ENCODE results near the gene TMEM31. TPM values are rescaled to one million over a fixed set of nuclear protein-coding genes. Genes with fewer than 3 reads are reported as not detected.

TMEM31 gene
- total RNA-seq, 1 donor: not detected

DNA sequence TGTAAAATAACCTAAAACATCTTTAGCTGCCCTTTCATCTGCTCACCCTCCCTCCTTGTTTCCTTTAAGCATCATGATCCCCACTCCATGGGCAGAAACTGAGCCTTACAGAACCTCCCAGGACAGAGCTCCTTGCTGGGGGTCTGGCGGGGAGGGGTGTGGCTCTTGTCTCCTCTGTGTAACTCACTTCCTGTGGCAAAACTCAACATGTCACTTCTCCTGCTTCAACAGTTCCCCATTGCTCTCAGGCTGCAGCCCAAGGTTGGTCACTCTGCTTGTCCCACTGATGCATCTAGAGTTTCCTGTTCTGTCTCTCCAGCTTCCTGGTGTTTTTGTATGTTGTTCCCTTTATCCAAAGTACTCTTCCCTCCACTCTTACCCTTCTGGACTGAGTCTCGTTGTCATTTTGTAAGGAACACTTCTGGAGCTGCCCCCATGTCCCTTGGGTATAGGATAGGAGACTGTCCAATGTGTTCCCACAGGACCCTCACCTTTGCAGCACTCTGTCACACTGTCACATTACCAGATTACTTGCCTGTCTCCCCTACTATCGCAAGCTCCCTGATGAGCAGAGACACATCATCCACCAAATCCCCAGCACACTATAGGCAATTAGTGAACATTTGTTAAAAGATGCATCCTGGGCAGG, 19.6 kb downstream of the TMEM31 start:
- H3K79me2 ChIP-seq (ENCODE audit: insufficient read depth, low read length): no peaks in the 10 kb centered on the region
- H3K9me3 ChIP-seq (ENCODE audit: low read depth, low read length): no peaks in the 10 kb centered on the region
- no peak overlapping the region for H3K4me3 ChIP-seq (ENCODE audit: insufficient read depth, low read length)
- no peaks in the 10 kb centered on the region for H4K20me1 ChIP-seq (ENCODE audit: insufficient read depth, low read length)
- H3K36me3 ChIP-seq (ENCODE audit: insufficient read depth, low read length): no peaks in the 10 kb centered on the region
- peak overlapping the region; percentile 42 for H3K4me2 ChIP-seq (ENCODE audit: insufficient read depth, low read length)
- H2AFZ ChIP-seq (ENCODE audit: low read length): no peak overlapping the region
- no peak for DNase-seq (ENCODE audit: insufficient read length, low spot score, missing footprints)
- peaks cover 19% of the 10 kb centered on the region for H3K4me1 ChIP-seq (ENCODE audit: insufficient read depth, low read length)
- TF ChIP-seq, protein P1, sequence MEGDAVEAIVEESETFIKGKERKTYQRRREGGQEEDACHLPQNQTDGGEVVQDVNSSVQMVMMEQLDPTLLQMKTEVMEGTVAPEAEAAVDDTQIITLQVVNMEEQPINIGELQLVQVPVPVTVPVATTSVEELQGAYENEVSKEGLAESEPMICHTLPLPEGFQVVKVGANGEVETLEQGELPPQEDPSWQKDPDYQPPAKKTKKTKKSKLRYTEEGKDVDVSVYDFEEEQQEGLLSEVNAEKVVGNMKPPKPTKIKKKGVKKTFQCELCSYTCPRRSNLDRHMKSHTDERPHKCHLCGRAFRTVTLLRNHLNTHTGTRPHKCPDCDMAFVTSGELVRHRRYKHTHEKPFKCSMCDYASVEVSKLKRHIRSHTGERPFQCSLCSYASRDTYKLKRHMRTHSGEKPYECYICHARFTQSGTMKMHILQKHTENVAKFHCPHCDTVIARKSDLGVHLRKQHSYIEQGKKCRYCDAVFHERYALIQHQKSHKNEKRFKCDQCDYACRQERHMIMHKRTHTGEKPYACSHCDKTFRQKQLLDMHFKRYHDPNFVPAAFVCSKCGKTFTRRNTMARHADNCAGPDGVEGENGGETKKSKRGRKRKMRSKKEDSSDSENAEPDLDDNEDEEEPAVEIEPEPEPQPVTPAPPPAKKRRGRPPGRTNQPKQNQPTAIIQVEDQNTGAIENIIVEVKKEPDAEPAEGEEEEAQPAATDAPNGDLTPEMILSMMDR (IDR thresholded peaks at IDR 0.05; ENCODE audit: extremely low read depth, low read depth, low read length): no peak
- peaks cover 13% of the 10 kb centered on the region for H3K27me3 ChIP-seq (ENCODE audit: insufficient read depth, low read length)
- peak overlapping the region; percentile 93 for H3K27ac ChIP-seq (ENCODE audit: low read depth, low read length)

DNA sequence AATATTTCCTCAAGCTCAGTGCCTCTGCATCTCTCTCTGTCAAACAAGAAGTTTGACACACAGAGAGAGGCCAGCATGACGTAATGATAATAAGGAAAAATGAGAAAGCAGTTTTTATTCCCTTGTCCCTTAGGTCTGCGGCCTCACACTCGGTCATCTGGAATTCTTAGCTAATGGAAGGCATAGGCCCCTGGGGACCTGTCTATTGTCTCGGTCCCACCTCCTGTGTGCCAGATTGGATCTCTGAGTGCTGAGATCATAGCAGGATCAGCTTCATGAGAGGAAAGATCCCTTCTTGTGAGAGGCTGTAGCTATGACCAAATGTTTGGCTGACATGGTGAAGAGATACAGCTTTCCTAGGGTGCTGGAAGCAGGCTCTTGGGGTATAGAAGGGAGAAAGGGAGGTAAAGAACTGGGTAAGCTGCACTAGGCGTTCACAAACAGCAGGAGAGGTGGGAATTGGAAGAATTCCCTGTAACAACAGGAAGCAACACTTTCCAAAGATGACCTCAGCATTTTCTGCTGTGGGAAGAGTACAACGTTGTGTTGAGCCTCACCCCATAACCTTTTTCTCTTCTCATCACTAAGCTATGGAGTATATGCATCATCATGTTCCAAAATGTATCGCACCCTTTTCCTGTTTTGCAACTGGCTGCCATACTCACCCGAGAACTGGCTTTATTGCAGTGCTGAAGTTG, 20.2 kb downstream of the TMEM31 start:
- H3K27me3 ChIP-seq (ENCODE audit: insufficient read depth, low read length): peaks cover 9% of the 10 kb centered on the region
- peak; percentile 83 for DNase-seq (ENCODE audit: insufficient read length, low spot score, missing footprints)
- peak overlapping the region; percentile 6 for H2AFZ ChIP-seq (ENCODE audit: low read length)
- H3K79me2 ChIP-seq (ENCODE audit: insufficient read depth, low read length): no peaks in the 10 kb centered on the region
- H3K36me3 ChIP-seq (ENCODE audit: insufficient read depth, low read length): no peaks in the 10 kb centered on the region
- H3K4me3 ChIP-seq (ENCODE audit: insufficient read depth, low read length): no peak overlapping the region
- no peaks in the 10 kb centered on the region for H4K20me1 ChIP-seq (ENCODE audit: insufficient read depth, low read length)
- H3K4me2 ChIP-seq (ENCODE audit: insufficient read depth, low read length): peak overlapping the region; percentile 42
- peak overlapping the region; percentile 93 for H3K27ac ChIP-seq (ENCODE audit: low read depth, low read length)
- H3K9me3 ChIP-seq (ENCODE audit: low read depth, low read length): no peaks in the 10 kb centered on the region
- H3K4me1 ChIP-seq (ENCODE audit: insufficient read depth, low read length): peaks cover 19% of the 10 kb centered on the region
- TF ChIP-seq, protein P1 (IDR thresholded peaks at IDR 0.05; ENCODE audit: extremely low read depth, low read depth, low read length): no peak

DNA sequence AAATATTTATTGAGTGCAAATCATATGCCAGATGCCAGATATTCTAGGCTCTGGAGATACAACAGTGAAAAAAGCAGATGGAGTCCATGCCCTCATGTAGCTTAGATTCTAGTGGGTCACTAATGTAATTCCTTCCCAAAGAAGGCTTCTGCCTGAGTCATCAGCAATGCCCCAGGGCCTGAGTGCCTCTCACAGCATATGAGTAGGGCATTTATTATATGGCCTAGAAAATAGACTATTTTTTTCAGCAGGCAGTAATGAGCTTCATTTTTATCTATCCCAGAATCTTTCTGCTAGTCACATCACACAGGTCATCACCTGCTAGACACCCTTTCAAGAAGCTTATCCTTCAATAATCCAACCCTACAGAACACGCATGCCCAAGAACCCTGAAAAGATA, 22.3 kb downstream of the TMEM31 start:
- TF ChIP-seq, protein P1 (IDR thresholded peaks at IDR 0.05; ENCODE audit: extremely low read depth, low read depth, low read length): no peak
- H3K4me2 ChIP-seq (ENCODE audit: insufficient read depth, low read length): no peak overlapping the region
- H3K27ac ChIP-seq (ENCODE audit: low read depth, low read length): no peak overlapping the region
- no peak overlapping the region for H2AFZ ChIP-seq (ENCODE audit: low read length)
- H3K4me1 ChIP-seq (ENCODE audit: insufficient read depth, low read length): peaks cover 19% of the 10 kb centered on the region
- no peaks in the 10 kb centered on the region for H3K79me2 ChIP-seq (ENCODE audit: insufficient read depth, low read length)
- H3K4me3 ChIP-seq (ENCODE audit: insufficient read depth, low read length): no peak overlapping the region
- peaks cover 16% of the 10 kb centered on the region for H3K27me3 ChIP-seq (ENCODE audit: insufficient read depth, low read length)
- no peaks in the 10 kb centered on the region for H4K20me1 ChIP-seq (ENCODE audit: insufficient read depth, low read length)
- no peaks in the 10 kb centered on the region for H3K36me3 ChIP-seq (ENCODE audit: insufficient read depth, low read length)
- DNase-seq (ENCODE audit: insufficient read length, low spot score, missing footprints): no peak
- H3K9me3 ChIP-seq (ENCODE audit: low read depth, low read length): no peaks in the 10 kb centered on the region

DNA sequence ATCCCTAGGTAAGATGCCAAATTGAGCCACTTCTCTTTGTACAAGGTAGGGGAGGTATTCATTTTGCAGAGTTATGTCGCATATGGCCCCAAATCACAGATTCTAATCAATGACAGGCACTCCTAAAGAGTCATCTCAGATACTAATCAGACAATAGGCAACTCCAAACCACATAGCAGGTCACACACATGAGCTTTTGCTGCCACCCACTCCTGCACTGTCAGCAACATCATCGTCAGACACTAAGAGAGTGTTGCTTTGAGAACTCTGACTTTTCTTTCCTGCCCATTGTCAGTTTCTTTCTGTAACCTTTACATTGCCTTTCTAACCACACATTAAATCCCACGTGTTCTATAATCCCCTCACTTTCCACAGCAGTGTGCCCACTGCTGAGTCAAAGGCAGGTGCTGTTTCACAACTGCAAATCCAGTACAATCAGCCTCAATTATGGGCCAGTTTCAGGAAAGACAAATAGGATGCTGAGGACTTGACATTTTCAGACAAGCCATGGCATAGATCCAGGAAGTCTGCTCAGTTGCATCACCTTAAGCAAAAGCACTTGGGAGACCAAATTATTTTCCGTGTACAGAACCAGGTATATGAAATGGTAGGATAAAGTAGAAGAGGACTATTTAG, 23.5 kb downstream of the TMEM31 start:
- Histone ChIP-seq H3K27me3 (ENCODE audit: insufficient read depth, low read length) (peaks cover 16% of the 10 kb centered on the region), H2AFZ (ENCODE audit: low read length) (no peak overlapping the region), H3K4me3 (ENCODE audit: insufficient read depth, low read length) (no peak overlapping the region), H4K20me1 (ENCODE audit: insufficient read depth, low read length) (no peaks in the 10 kb centered on the region), H3K4me2 (ENCODE audit: insufficient read depth, low read length) (no peak overlapping the region), H3K79me2 (ENCODE audit: insufficient read depth, low read length) (no peaks in the 10 kb centered on the region), H3K27ac (ENCODE audit: low read depth, low read length) (no peak overlapping the region), H3K4me1 (ENCODE audit: insufficient read depth, low read length) (peaks cover 19% of the 10 kb centered on the region), H3K9me3 (ENCODE audit: low read depth, low read length) (no peaks in the 10 kb centered on the region), H3K36me3 (ENCODE audit: insufficient read depth, low read length) (no peaks in the 10 kb centered on the region)
- TF ChIP-seq, protein P1 (IDR thresholded peaks at IDR 0.05; ENCODE audit: extremely low read depth, low read depth, low read length): no peak
- no peak for DNase-seq (ENCODE audit: insufficient read length, low spot score, missing footprints)
